ENCODE results near the gene BRPF1.

- TF ChIP-seq CTCF (IDR thresholded peaks at IDR 0.05) (no peak), POLR2AphosphoS5 (IDR thresholded peaks at IDR 0.05) (no peak)
These were observed 30.5 kb upstream of the BRPF1 start for GRCh38 chr3:9701006-9701405.
